Astrocyte (in vitro differentiated cells and primary cell): ENCODE data around the gene GRK5. TPM values are rescaled to one million over a fixed set of nuclear protein-coding genes. Genes with fewer than 3 reads are reported as not detected.

Experiments used
- DNase-seq: peaks from one replicate; pipeline ENCODE4 v3.0.0-alpha.2; 2010; ENCODE audit warnings: low read depth
- FAIRE-seq: peaks from 2 replicates; lab custom pipeline; 2011; peaks lifted over from hg19 to GRCh38; lab: Jason Lieb, UNC
- H2AFZ ChIP-seq: 2 replicates; pipeline ENCODE4 v1.6.0; 2012; ENCODE audit warnings: low read depth, low read length, inconsistent platforms
- H3K27ac ChIP-seq: 2 replicates; pipeline ENCODE4 v1.5.1; 2011; ENCODE audit warnings: low read depth, low read length, inconsistent platforms
- H3K27me3 ChIP-seq: 2 replicates; pipeline ENCODE4 v1.6.0; 2011; ENCODE audit warnings: low read length, inconsistent platforms; ENCODE audit not compliant: insufficient read depth
- H3K36me3 ChIP-seq: 2 replicates; pipeline ENCODE4 v1.5.1; 2011; ENCODE audit warnings: low read length, inconsistent platforms; ENCODE audit not compliant: insufficient read depth
- H3K4me1 ChIP-seq: 2 replicates; pipeline ENCODE4 v1.5.1; 2011; ENCODE audit warnings: low read length, inconsistent platforms; ENCODE audit not compliant: insufficient read depth
- H3K4me2 ChIP-seq: 2 replicates; pipeline ENCODE4 v1.6.0; 2012; ENCODE audit warnings: low read length, inconsistent platforms
- H3K4me3 ChIP-seq: 2 replicates; pipeline ENCODE4 v1.5.1; 2011; ENCODE audit warnings: low read depth, mild to moderate bottlenecking, low read length, inconsistent platforms; ENCODE audit not compliant: insufficient read depth
- H3K79me2 ChIP-seq: 2 replicates; pipeline ENCODE4 v1.6.0; 2012; ENCODE audit warnings: mild to moderate bottlenecking, low read length, inconsistent platforms; ENCODE audit not compliant: insufficient read depth
- H3K9ac ChIP-seq: 2 replicates; pipeline ENCODE4 v1.6.0; 2012; ENCODE audit warnings: mild to moderate bottlenecking, low read length, inconsistent platforms
- H3K9me3 ChIP-seq: 2 replicates; pipeline ENCODE4 v1.5.1; 2012; ENCODE audit warnings: low read depth, mild to moderate bottlenecking, low read length, inconsistent platforms; ENCODE audit not compliant: insufficient read depth
- H4K20me1 ChIP-seq: 2 replicates; pipeline ENCODE4 v1.6.0; 2012; ENCODE audit warnings: low read length, inconsistent platforms; ENCODE audit not compliant: insufficient read depth
- H3K27ac Mint-ChIP-seq: one replicate; pipeline ENCODE4 v1.8.0; 2021; ENCODE audit warnings: mild to moderate bottlenecking, mixed read lengths; ENCODE audit not compliant: unreplicated experiment
- H3K27me3 Mint-ChIP-seq: one replicate; pipeline ENCODE4 v1.8.0; 2021; ENCODE audit warnings: low read depth, mixed read lengths; ENCODE audit not compliant: unreplicated experiment
- H3K36me3 Mint-ChIP-seq: one replicate; pipeline ENCODE4 v1.8.0; 2021; ENCODE audit warnings: low read depth, mixed read lengths; ENCODE audit not compliant: unreplicated experiment
- H3K4me1 Mint-ChIP-seq: one replicate; pipeline ENCODE4 v1.8.0; 2021; ENCODE audit warnings: low read depth, mixed read lengths; ENCODE audit not compliant: unreplicated experiment
- H3K4me3 Mint-ChIP-seq: one replicate; pipeline ENCODE4 v1.8.0; 2021; ENCODE audit warnings: mild to moderate bottlenecking, moderate library complexity, mixed read lengths; ENCODE audit not compliant: unreplicated experiment
- H3K9me3 Mint-ChIP-seq: one replicate; pipeline ENCODE4 v1.8.0; 2021; ENCODE audit warnings: mild to moderate bottlenecking, mixed read lengths; ENCODE audit not compliant: unreplicated experiment
- EZH2 ChIP-seq: IDR thresholded peaks from 2 replicates; pipeline ENCODE4 v1.6.1; 2012; ENCODE audit warnings: mild to moderate bottlenecking, low read length, inconsistent platforms; ENCODE audit not compliant: insufficient read depth
- total RNA-seq: library from RNA; stranded (reverse); gene quantifications from 2 replicates; pipeline ENCODE4 v1.2.1, GENCODE V29; 2021
- TF ChIP-seq, protein P1 (sequence below): IDR thresholded peaks from 2 replicates; pipeline ENCODE4 v1.5.1; 2011; ENCODE audit warnings: low read depth, mild to moderate bottlenecking, inconsistent platforms, low read length, moderate library complexity; ENCODE audit not compliant: insufficient read depth

The GRK5 gene
- total RNA-seq, 1 donor from 2014 or later = 8.5 TPM

DNA sequence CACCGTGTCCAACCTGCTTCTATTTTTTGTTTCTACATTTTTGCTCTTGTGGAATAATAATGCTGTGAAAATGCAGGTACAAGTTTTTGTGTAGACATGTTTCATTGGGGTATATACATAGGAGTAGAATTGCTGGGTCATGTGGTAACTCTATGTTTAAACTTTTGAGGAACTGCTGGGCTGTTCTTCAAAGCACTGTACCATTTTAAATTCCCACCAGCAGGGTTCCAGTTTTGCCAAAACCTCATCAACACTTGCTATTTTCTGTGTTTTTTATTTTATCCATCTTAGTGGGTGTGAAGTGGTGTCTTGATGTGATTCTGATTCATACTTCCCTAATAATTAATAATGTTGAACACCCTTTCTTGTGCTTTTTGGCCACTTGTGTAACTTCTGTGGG lies 196.6 kb downstream of the GRK5 start:
- no peaks in the 10 kb centered on the region for H3K27me3 ChIP-seq
- no peak for TF ChIP-seq EZH2
- TF ChIP-seq, protein P1, sequence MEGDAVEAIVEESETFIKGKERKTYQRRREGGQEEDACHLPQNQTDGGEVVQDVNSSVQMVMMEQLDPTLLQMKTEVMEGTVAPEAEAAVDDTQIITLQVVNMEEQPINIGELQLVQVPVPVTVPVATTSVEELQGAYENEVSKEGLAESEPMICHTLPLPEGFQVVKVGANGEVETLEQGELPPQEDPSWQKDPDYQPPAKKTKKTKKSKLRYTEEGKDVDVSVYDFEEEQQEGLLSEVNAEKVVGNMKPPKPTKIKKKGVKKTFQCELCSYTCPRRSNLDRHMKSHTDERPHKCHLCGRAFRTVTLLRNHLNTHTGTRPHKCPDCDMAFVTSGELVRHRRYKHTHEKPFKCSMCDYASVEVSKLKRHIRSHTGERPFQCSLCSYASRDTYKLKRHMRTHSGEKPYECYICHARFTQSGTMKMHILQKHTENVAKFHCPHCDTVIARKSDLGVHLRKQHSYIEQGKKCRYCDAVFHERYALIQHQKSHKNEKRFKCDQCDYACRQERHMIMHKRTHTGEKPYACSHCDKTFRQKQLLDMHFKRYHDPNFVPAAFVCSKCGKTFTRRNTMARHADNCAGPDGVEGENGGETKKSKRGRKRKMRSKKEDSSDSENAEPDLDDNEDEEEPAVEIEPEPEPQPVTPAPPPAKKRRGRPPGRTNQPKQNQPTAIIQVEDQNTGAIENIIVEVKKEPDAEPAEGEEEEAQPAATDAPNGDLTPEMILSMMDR = no peak
- H3K79me2 ChIP-seq = no peaks in the 10 kb centered on the region
- H3K4me3 ChIP-seq = no peak overlapping the region
- H3K4me1 ChIP-seq = peaks cover 21% of the 10 kb centered on the region
- no peak overlapping the region for H2AFZ ChIP-seq
- H3K36me3 ChIP-seq = no peaks in the 10 kb centered on the region
- FAIRE-seq (no peak), DNase-seq (no peak)
- H3K4me1 Mint-ChIP-seq = peaks cover 12% of the 10 kb centered on the region
- peaks cover under 1% of the 10 kb centered on the region for H3K27me3 Mint-ChIP-seq
- no peak overlapping the region for H3K27ac ChIP-seq
- H3K9me3 ChIP-seq = no peaks in the 10 kb centered on the region
- peaks cover 2% of the 10 kb centered on the region for H3K9me3 Mint-ChIP-seq
- H3K36me3 Mint-ChIP-seq = peaks cover 10% of the 10 kb centered on the region
- no peak overlapping the region for H3K27ac Mint-ChIP-seq
- H3K4me3 Mint-ChIP-seq = no peak overlapping the region
- no peaks in the 10 kb centered on the region for H4K20me1 ChIP-seq
- no peak overlapping the region for H3K9ac ChIP-seq
- no peak overlapping the region for H3K4me2 ChIP-seq

DNA sequence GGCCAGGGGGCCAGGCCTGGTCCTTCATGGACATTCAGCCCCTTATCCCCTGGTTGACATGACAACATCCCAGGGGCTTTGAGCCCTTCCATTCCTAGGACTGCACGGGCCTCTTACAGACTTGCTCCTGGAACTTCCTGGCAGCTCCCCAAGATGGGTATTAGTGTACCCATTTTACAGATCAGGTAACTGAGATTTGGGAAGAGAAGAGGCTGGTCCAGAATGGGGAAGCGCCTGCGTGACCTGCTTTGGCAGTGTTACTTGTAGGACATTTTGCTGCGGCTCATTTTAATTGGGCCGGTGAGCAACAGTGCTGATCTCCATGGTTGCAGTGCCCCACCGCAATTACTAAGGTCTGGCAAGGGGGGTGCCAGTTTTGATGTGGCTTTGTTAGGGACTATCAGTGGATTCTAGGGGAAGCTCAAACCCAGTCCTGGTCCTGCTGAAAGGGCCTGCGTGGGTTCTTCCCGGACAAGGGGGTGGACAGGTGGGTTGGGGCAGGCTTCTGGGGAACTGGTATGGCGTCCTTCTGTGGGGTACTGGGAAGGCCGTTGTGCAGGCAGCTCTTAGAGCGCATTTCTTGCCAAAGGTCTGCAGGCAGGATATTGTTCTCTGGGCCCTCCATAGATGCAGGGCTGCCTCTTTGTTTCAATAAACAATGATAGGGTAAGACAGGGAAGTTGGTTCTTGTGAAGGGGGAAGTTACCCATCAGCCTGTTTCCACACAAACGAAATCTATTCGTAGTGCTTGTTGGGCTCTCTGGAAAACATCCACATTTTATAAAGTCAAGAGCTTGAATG lies 197.5 kb downstream of the GRK5 start:
- H3K9me3 Mint-ChIP-seq = no peaks in the 10 kb centered on the region

More for the DNA sequence above, 197.5 kb downstream of the GRK5 start:
- Histone ChIP-seq H3K36me3 (no peaks in the 10 kb centered on the region), H3K79me2 (no peaks in the 10 kb centered on the region), H3K4me3 (no peak overlapping the region), H2AFZ (no peak overlapping the region), H3K4me2 (no peak overlapping the region), H3K9me3 (no peaks in the 10 kb centered on the region), H3K9ac (no peak overlapping the region), H3K27me3 (no peaks in the 10 kb centered on the region), H3K4me1 (peaks cover 27% of the 10 kb centered on the region), H4K20me1 (no peaks in the 10 kb centered on the region), H3K27ac (no peak overlapping the region)
- no peak for FAIRE-seq
- TF ChIP-seq EZH2 = no peak
- TF ChIP-seq, protein P1 = no peak
- Mint-ChIP-seq H3K36me3 (peaks cover 6% of the 10 kb centered on the region), H3K27me3 (no peaks in the 10 kb centered on the region), H3K4me1 (peaks cover 12% of the 10 kb centered on the region), H3K4me3 (no peak overlapping the region), H3K27ac (no peak overlapping the region)
- DNase-seq = no peak
